Thyroid gland (tissue), 4 donors: ENCODE results near the gene ASPDH.

Source experiments
- POLR2A ChIP-seq, 2 donors: fragments of 450-650 bp; IDR thresholded peaks; one replicate each; pipeline ENCODE4 v1.6.1; 2017; ENCODE audit warnings: antibody characterized with exemption in 2 of 2, mild to moderate bottlenecking in 2 of 2, moderate library complexity in 1 of 2
- TF ChIP-seq, protein P1 (sequence below), 6 experiments: fragments of 200-600 bp in 3 of 6; fragments of 450-650 bp in 3 of 6; sonication (generic) in 3 of 6; IDR thresholded peaks; one replicate each; pipeline ENCODE4 v1.5.1; 2016 to 2019; ENCODE audit warnings: antibody characterized with exemption in 6 of 6, mild to moderate bottlenecking in 2 of 6, inconsistent platforms in 1 of 6, moderate library complexity in 1 of 6

GRCh38 chr19:50476224-50476906 is 37.3 kb downstream of the ASPDH start, which contains the start of the genes EMC10 and GARIN5A:
- peak; percentile 49 to 82 for TF ChIP-seq POLR2A (IDR thresholded peaks at IDR 0.05)
- TF ChIP-seq, protein P1, sequence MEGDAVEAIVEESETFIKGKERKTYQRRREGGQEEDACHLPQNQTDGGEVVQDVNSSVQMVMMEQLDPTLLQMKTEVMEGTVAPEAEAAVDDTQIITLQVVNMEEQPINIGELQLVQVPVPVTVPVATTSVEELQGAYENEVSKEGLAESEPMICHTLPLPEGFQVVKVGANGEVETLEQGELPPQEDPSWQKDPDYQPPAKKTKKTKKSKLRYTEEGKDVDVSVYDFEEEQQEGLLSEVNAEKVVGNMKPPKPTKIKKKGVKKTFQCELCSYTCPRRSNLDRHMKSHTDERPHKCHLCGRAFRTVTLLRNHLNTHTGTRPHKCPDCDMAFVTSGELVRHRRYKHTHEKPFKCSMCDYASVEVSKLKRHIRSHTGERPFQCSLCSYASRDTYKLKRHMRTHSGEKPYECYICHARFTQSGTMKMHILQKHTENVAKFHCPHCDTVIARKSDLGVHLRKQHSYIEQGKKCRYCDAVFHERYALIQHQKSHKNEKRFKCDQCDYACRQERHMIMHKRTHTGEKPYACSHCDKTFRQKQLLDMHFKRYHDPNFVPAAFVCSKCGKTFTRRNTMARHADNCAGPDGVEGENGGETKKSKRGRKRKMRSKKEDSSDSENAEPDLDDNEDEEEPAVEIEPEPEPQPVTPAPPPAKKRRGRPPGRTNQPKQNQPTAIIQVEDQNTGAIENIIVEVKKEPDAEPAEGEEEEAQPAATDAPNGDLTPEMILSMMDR (IDR thresholded peaks at IDR 0.05), result peak in 1 of 6 experiments; percentile 42
